Lung (tissue), 12 donors: ENCODE measurements around the gene PPP1R7. TPM values are rescaled to one million over a fixed set of nuclear protein-coding genes. Genes with fewer than 3 reads are reported as not detected.
A peak's percentile ranks its signal among the peaks of the same experiment; 100 is the strongest.

Experiments used
- ATAC-seq: fragments of 200-7000 bp; cut with Tn5 transposase; one replicate; pipeline ENCODE4 v1.9.1; 2020; ENCODE audit warnings: moderate number of reproducible peaks; ENCODE audit not compliant: insufficient read depth, low FRiP score
- DNase-seq, 3 donors: peaks; one replicate each; pipeline ENCODE4 v3.0.0-alpha.2; 2013 to 2017
- H3K27ac ChIP-seq, 2 donors: one replicate each; pipeline ENCODE4 v1.5.1; 2013; ENCODE audit warnings: mild to moderate bottlenecking in 2 of 2, moderate library complexity in 2 of 2, control low read depth in 1 of 2, inconsistent platforms in 1 of 2, low read depth in 1 of 2, low read length in 1 of 2
- H3K27me3 ChIP-seq, 3 donors: one replicate each; pipeline ENCODE4 v1.5.1; 2013; ENCODE audit warnings: low read length in 2 of 3; ENCODE audit not compliant: control insufficient read depth in 3 of 3, insufficient read depth in 3 of 3
- H3K36me3 ChIP-seq, 4 donors: one replicate each; pipeline ENCODE4 v1.5.1; 2013; ENCODE audit warnings: low read length in 4 of 4, mild to moderate bottlenecking in 1 of 4, moderate library complexity in 1 of 4; ENCODE audit not compliant: control insufficient read depth in 4 of 4, insufficient read depth in 4 of 4
- H3K4me1 ChIP-seq, 5 donors: one replicate each; pipeline ENCODE4 v1.5.1; 2013; ENCODE audit warnings: low read length in 5 of 5, mild to moderate bottlenecking in 2 of 5, moderate library complexity in 1 of 5; ENCODE audit not compliant: control insufficient read depth in 5 of 5, insufficient read depth in 5 of 5
- H3K4me3 ChIP-seq: one replicate; pipeline ENCODE4 v1.5.1; 2013; ENCODE audit warnings: mild to moderate bottlenecking, control low read depth, moderate library complexity
- H3K9ac ChIP-seq, 2 donors: one replicate each; pipeline ENCODE4 v1.5.1; 2013; ENCODE audit warnings: low read length in 2 of 2, control low read depth in 1 of 2; ENCODE audit not compliant: insufficient read depth in 1 of 2
- H3K9me3 ChIP-seq, 4 donors: one replicate each; pipeline ENCODE4 v1.5.1; 2013; ENCODE audit warnings: low read length in 3 of 4, mild to moderate bottlenecking in 1 of 4, moderate library complexity in 1 of 4; ENCODE audit not compliant: control insufficient read depth in 4 of 4, insufficient read depth in 3 of 4
- CTCF ChIP-seq: IDR thresholded peaks from 2 replicates; pipeline ENCODE4 v1.5.1; 2012; ENCODE audit warnings: mild to moderate bottlenecking; ENCODE audit errors: control extremely low read depth, extremely low read depth
- WGBS, 2 donors: extraction: QIAGEN DNeasy Blood & Tissue Kit; methylation state at CpG; one replicate each; pipeline ENCODE4 v1.1.7; 2013; 5-methylcytosine and 5-hydroxymethylcytosine counted together
- polyA plus RNA-seq, 2 donors: library from polyadenylated mRNA; stranded (reverse); fragments of 200-250 nt; gene quantifications; one replicate each; pipeline ENCODE4 v1.2.1, GENCODE V29; 2013
- total RNA-seq, 2 donors: library from RNA; depleted of rRNA in 1 of 2; stranded (reverse); fragments of >200 nt in 1 of 2; gene quantifications; one replicate each; pipeline ENCODE4 v1.2.1, GENCODE V29; 2014 to 2021
- donor health status: control.
- donor health status: control.
- donor health status: Bipolar disorder and iron deficiency.
- donor health status: healthy.
- donor health status: DM: yes; HTN: yes; CAD: no.

PPP1R7 gene
- total and polyA plus RNA-seq, 4 donors: 54.6 to 78.1 (median 65.9) TPM

- DNase-seq (peak in 2 of 3 donors; percentile 3 to 12), ATAC-seq (no peak)
- Histone ChIP-seq H3K27ac (no peak overlapping the region), H3K9me3 (no peaks in the 10 kb centered on the region), H3K9ac (no peak overlapping the region), H3K36me3 (peaks cover 0 to 12% (median 2%) of the 10 kb centered on the region in 4 donors), H3K4me3 (no peak overlapping the region), H3K27me3 (no peaks in the 10 kb centered on the region), H3K4me1 (peaks cover 0 to 7% (median 0%) of the 10 kb centered on the region in 5 donors)
- 57 to 72% methylated on average over 14 of the region's 14 CpGs for WGBS, 2 donors
- no peak for TF ChIP-seq CTCF
Observed at GRCh38 chr2:241187101-241187917, 37.0 kb downstream of the PPP1R7 start.

DNA sequence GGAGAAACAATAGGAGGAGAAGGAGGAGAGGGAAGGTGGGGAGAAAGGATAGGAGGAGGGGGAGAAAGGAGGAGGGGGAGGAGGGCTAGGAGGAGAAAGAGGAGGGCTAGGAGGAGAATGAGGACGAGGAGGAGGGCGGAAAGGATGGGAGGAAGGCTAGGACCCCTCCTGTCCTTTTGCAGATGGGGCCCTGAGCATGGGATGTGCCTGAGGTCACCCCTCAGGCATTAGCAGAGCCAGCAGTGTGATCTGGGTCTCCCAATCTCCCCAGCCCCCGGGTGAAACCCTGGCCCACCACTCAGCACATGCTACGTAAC, 37.6 kb downstream of the PPP1R7 start:
- H3K27ac ChIP-seq: no peak overlapping the region
- H3K9me3 ChIP-seq: no peaks in the 10 kb centered on the region
- H3K9ac ChIP-seq: no peak overlapping the region
- ATAC-seq: no peak
- no peak for TF ChIP-seq CTCF
- no peak for DNase-seq
- 56 to 73% methylated on average over 4 of the region's 4 CpGs for WGBS, 2 donors
- no peak overlapping the region for H3K4me3 ChIP-seq
- H3K36me3 ChIP-seq: peaks cover 0 to 6% (median 2%) of the 10 kb centered on the region in 4 donors
- H3K4me1 ChIP-seq: peaks cover 0 to 7% (median 0%) of the 10 kb centered on the region in 5 donors
- no peaks in the 10 kb centered on the region for H3K27me3 ChIP-seq

DNA sequence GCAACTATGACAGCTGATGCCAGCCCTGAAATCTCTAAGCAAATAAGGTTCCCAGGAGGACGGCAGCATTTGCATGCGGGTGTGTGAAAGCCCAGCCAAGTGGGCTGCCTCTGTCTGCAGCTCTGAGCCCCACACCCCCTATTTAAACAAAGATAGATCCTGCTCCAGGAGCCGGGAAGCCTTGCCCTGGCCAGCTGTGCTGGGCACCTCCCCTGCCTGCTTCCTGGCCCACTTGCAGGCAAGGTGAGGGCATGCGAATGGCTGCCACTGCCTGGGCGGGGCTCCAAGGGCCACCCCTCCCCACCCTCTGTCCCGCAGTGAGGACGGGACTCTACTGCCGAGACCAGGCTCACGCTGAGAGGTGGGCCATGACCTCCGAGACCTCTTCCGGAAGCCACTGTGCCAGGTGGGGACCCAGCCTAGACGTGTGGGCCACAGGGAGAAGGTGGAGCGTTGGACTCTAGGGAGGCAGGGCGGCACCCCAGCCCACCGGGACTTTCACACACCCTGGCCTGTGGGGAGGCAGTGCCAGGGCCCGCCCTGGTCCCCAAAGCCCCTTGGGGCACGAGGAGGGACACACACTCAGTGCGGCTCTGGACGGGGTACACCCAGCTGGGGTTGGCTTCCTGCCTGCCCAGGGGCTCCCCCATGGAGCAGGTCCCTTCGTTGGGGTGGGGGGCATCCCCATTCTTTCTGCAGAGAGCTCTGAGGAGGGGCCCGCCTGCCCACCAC, 38.3 kb downstream of the PPP1R7 start, which contains the start of gene ANO7:
TSS of gene ANO7 (plus strand) at position 317 of the 732 bp plus-strand sequence. CDS start 1,387 bp downstream, outside the sequence.
- peak; percentile 15 for ATAC-seq
- DNase-seq: peak in 2 of 3 donors; percentile 10 to 20
- WGBS, 2 donors: 65 to 86% methylated on average over 21 of the region's 21 CpGs
- no peak within 1 kb of the TSS for H3K27ac ChIP-seq
- peaks cover 0 to 7% (median 0%) of the 10 kb centered on the region in 5 donors for H3K4me1 ChIP-seq
- no peaks in the 10 kb centered on the region for H3K9me3 ChIP-seq
- TF ChIP-seq CTCF: no peak
- peaks cover 0 to 1% (median under 1%) of the 10 kb centered on the region in 4 donors for H3K36me3 ChIP-seq
- no peaks in the 10 kb centered on the region for H3K27me3 ChIP-seq
- no peak within 1 kb of the TSS for H3K9ac ChIP-seq
- H3K4me3 ChIP-seq: no peak within 1 kb of the TSS
